ENCODE data around the gene LSM14A. TPM values are rescaled to one million over a fixed set of nuclear protein-coding genes. Genes with fewer than 3 reads are reported as not detected.
A peak's percentile ranks its signal among the peaks of the same experiment; 100 is the strongest.

LSM14A gene
- polyA plus RNA-seq, 2 of the 4 experiments (the other 2 are of a cell fraction) = 241 to 264 TPM

- TF ChIP-seq CBX8 (IDR thresholded peaks at IDR 0.05) (no peak), CEBPB (IDR thresholded peaks at IDR 0.05) (no peak), CHD4 (IDR thresholded peaks at IDR 0.05; ENCODE audit: borderline replicate concordance) (no peak), HES2 (IDR thresholded peaks at IDR 0.05) (no peak), PBX3 (IDR thresholded peaks at IDR 0.05) (no peak), CTCF (IDR thresholded peaks at IDR 0.05) (peak; percentile 99), ELK1 (IDR thresholded peaks at IDR 0.05; ENCODE audit: low read depth, low read length) (no peak), E2F6 (IDR thresholded peaks at IDR 0.05; ENCODE audit: borderline replicate concordance, low read depth) (no peak), RAD21 (conservative IDR thresholded peaks at IDR 0.05 in 1 of 2, IDR thresholded peaks at IDR 0.05 in 1 of 2) (peak; percentile 74 to 85), KDM1A (IDR thresholded peaks at IDR 0.05; ENCODE audit: low read depth) (no peak), MYC (IDR thresholded peaks at IDR 0.05; ENCODE audit: borderline replicate concordance, low read length) (0 out of 2 replicates have a peak, but pooled peaks have one; percentile 40), HEYL (CRISPR knock-in tag; IDR thresholded peaks at IDR 0.05) (no peak), ATOH8 (CRISPR knock-in tag; IDR thresholded peaks at IDR 0.05; ENCODE audit: low read depth) (no peak), CHD2 (IDR thresholded peaks at IDR 0.05; ENCODE audit: low read length, partially characterized antibody) (no peak), NPAS2 (CRISPR knock-in tag; IDR thresholded peaks at IDR 0.05; ENCODE audit: borderline replicate concordance) (no peak), ZFP36 (IDR thresholded peaks at IDR 0.05; ENCODE audit: borderline replicate concordance, partially characterized antibody) (no peak), MAZ (IDR thresholded peaks at IDR 0.05; ENCODE audit: borderline replicate concordance, low read depth, low read length) (no peak), HOXB5 (CRISPR knock-in tag; IDR thresholded peaks at IDR 0.05) (no peak), FOSL2 (IDR thresholded peaks at IDR 0.05) (no peak), FOSL2 (CRISPR knock-in tag; IDR thresholded peaks at IDR 0.05) (no peak), JUN (IDR thresholded peaks at IDR 0.05) (no peak), PHF8 (IDR thresholded peaks at IDR 0.05; ENCODE audit: borderline replicate concordance, low read depth) (no peak), HOXA7 (CRISPR knock-in tag; IDR thresholded peaks at IDR 0.05) (0 out of 2 replicates have a peak, but pooled peaks have one; percentile 17), EP300 (IDR thresholded peaks at IDR 0.05) (no peak), MAFK (IDR thresholded peaks at IDR 0.05; ENCODE audit: partially characterized antibody) (no peak), FOSB (CRISPR knock-in tag; IDR thresholded peaks at IDR 0.05) (no peak), ESRRA (IDR thresholded peaks at IDR 0.05; ENCODE audit: borderline replicate concordance, low read length) (no peak), HDAC2 (IDR thresholded peaks at IDR 0.05) (no peak), JUNB (IDR thresholded peaks at IDR 0.05) (no peak), TFCP2L1 (CRISPR knock-in tag; IDR thresholded peaks at IDR 0.05) (no peak), RNF2 (IDR thresholded peaks at IDR 0.05; ENCODE audit: borderline replicate concordance, low read depth) (no peak), HOXB13 (CRISPR knock-in tag; IDR thresholded peaks at IDR 0.05; ENCODE audit: low read depth) (no peak), CBX2 (IDR thresholded peaks at IDR 0.05; ENCODE audit: borderline replicate concordance, low read depth) (no peak), RFX5 (IDR thresholded peaks at IDR 0.05) (no peak), NFE2L2 (conservative IDR thresholded peaks at IDR 0.05; ENCODE audit: low read length) (no peak), ZNF302 (CRISPR knock-in tag; IDR thresholded peaks at IDR 0.05) (no peak), RCOR1 (IDR thresholded peaks at IDR 0.05; ENCODE audit: low read depth, low read length) (no peak), USF2 (IDR thresholded peaks at IDR 0.05) (no peak), ZC3H11A (IDR thresholded peaks at IDR 0.05) (0 out of 2 replicates have a peak, but pooled peaks have one; percentile 1)
Observed at GRCh38 chr19:34220472-34221063, 48.3 kb downstream of the LSM14A start (continued).

All from A549 (cell line).